Kidney capillary endothelial cell (primary cell): ENCODE measurements around the gene NBEA.
"Not testable (repeated sequence)": the region's sequence is repeated elsewhere in the genome, so short reads cannot be mapped to it uniquely, and the experiment has no call there.

Experiments
- DNase-seq: peaks from one replicate; pipeline ENCODE4 v3.0.0-alpha.2; 2018; ENCODE audit warnings: low spot score

Gene NBEA, protein sequence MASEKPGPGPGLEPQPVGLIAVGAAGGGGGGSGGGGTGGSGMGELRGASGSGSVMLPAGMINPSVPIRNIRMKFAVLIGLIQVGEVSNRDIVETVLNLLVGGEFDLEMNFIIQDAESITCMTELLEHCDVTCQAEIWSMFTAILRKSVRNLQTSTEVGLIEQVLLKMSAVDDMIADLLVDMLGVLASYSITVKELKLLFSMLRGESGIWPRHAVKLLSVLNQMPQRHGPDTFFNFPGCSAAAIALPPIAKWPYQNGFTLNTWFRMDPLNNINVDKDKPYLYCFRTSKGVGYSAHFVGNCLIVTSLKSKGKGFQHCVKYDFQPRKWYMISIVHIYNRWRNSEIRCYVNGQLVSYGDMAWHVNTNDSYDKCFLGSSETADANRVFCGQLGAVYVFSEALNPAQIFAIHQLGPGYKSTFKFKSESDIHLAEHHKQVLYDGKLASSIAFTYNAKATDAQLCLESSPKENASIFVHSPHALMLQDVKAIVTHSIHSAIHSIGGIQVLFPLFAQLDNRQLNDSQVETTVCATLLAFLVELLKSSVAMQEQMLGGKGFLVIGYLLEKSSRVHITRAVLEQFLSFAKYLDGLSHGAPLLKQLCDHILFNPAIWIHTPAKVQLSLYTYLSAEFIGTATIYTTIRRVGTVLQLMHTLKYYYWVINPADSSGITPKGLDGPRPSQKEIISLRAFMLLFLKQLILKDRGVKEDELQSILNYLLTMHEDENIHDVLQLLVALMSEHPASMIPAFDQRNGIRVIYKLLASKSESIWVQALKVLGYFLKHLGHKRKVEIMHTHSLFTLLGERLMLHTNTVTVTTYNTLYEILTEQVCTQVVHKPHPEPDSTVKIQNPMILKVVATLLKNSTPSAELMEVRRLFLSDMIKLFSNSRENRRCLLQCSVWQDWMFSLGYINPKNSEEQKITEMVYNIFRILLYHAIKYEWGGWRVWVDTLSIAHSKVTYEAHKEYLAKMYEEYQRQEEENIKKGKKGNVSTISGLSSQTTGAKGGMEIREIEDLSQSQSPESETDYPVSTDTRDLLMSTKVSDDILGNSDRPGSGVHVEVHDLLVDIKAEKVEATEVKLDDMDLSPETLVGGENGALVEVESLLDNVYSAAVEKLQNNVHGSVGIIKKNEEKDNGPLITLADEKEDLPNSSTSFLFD (N-terminal part only)

DNA sequence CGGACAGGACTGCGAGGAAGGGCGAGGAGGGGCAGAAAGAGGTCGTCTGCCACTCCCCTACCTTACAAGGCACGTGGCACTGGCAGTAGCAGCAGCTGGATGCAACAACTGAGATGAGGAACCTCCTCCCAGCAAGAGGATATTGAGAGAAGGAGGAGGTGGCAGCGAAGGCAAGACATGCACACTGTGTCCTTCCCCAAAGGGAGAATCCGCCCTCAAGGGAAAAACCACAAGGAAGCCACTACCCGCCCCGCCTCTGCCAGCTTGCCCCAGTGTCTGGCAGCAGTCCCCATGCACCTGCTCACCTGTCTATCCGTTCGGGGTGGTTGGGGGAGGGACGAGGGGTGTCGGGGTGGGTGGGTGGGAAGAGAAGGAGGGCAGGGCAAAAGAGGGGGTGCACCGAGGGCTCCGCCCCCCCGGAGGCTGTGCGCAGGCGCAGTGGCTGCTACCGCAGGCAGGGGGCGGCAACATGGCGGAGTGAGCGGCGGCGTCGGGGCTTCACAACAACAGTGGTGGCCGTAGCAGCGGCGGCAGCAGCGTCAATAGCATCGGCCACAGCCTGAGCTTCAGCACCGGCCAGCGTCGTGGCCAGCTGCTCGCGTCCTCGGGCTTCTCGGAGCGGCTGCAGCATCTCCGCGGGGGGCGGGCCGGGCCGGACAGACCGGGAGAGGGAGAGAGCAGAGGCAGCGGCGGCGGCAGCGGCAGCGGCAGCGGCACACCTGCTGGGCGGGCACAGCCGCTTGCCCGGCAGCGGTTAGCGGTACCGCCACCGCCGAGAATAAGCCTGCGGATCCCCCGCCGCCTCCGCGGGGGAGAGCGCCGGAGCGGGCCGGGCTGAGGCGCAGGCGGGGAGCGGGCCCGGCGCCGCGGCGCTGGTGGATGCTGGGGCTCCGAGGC lies at the start of gene NBEA:
NBEA (plus strand) TSS at position 436 of the 897 bp plus-strand sequence. CDS start 551 bp downstream, outside the sequence.
- DNase-seq = peak; percentile 14

DNA sequence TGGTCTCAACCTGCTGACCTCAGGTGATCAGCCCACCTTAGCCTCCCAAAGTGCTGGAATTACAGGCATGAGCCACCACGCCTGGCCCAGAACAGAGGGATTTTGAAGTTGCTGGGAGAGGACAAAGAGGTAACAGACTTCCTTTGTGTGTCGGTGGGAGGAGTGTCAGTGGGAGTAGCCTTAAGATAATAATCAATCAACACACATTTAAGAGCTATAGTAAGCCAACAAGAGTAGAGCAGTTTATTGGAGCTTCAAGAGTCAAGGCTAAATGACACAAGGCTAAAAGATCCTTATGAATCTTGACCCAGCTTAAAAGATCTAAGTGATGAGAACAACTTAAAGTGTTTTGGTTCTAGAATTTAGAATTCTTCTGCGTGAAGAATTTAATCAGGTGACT lies 47.3 kb upstream of the NBEA start:
- DNase-seq = no peak

DNA sequence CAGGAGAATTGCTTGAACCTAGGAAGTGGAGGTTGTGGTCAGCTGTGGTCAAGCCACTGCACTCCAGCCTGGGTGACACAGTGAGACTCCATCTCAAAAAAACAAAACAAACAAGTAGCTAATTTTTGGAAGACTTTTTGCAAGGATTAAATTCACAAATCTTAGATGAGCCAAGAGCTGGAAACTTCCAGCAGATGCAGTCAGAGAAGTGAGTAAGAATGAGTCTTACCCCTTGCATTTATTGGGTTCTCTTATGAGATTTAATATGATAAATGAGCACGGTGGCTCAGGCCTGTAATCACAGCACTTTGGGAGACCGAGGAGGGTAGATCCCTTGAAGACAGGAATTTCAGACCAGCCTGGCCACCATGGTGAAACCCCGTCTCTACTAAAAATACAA lies 44.9 kb upstream of the NBEA start:
- DNase-seq = no peak

DNA sequence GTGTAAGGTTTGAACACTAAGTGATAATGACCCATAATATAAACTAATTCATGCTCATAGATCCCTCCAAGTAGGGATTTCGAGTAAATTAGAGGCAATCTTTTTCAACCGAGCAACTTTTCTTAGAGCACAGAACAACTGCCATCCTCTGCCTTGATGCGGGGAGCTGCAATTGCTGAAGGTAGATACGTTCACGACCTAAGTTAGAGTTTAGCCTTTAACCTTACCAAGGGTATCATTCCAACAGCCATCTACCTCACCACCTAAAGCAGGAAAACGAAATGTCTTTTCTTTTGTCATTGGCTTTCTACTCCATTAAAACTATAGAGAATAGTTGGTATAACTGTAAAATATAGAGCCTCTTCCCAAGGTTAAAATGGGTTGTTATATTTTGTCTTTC lies 42.2 kb upstream of the NBEA start:
- DNase-seq = no peak

DNA sequence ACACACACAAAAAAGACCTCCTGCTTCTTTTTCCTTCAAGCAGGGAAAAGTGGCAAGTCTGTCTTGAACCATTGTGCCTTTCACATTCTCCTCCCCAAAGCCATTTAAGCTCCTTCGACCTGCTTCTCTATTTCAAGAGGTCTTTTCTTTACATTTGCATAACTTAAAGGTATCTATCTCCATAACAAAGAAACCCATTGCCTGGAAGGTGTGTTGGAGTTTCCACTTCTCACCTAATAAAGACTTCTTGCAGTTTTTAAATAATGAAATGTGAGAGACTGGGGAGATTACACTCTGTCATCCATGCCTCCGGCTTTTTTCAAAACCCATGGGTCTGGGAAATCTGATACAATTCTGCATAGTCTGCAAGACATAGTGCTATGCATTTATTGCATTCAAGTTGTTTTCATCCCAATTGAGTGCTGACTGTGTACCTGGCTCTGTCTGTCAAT lies 41.8 kb upstream of the NBEA start:
- DNase-seq = no peak

DNA sequence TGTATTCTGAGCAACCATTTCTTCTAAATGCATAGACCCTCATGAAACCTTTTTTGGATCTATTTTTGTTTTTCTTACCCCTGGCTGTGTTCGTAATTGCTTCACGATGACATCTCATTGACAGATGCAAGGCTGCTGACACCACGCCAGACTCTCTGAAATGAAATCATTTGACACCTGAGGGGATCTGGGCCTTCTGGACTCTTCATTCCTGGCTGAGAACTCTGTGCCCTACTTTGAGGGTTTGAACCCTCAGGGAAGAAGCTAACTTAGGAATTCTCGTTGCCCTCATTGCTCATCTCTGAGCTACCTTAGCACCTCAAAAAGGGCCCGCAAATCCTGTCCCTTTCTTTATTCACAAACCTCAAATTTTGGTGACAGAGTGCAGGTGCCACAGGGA lies 40.5 kb upstream of the NBEA start:
- no peak for DNase-seq

DNA sequence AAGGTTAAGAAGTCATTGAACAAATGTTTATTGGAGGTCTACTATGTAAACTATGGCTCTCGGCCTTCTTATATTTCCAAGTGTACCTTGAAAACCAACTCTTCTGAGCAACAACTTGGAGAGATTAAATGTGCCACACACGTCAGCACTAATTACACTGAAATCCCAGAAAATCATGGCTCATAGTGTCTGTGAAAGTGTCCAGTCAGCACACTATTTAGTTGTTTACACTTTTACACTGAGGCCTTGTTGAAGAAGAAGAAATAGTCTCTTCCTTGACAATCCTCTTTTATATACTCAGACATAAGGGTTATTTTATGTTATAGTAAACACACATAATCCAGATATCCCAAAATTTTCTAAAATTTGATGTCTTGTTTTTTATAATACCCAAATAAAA lies 30.9 kb upstream of the NBEA start:
- DNase-seq = no peak

DNA sequence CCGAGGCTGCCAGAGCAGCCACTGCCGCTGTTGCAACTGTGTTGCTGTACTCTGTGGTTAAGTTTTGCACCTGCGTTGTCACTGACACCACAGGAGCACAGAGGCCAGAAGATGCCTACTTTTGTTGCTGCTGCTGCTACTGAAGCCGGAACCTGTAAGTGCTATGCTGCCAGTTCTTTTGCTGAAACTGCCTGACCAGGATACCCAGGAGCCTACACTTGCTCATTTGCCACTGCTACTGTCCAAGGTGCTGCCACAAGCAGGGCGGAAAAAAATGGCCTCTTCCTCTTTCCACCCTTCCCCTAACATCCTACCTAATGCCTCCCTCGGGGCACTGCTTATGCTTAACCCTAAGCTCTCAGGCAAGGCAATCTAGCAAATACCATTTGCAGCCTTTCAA lies 29.0 kb upstream of the NBEA start:
- no peak for DNase-seq

DNA sequence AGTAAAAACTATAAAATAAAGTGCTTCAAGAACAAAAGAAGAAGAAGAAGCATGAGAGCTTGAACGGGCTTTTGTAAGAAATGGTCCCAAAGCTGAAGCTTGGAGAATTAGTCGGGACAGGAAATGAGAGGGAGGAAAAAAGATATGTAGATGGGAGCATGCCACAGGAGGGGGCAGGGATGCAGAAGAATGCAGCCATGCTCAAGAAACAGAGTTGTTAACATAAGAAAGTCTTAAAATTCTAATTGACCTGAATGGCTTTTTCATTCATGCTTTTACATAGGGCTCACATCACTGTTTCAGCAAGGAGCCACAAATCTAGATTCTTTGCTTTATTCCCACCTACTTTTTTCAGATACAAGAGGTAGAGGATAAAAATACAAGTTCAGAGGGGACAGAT lies 27.7 kb upstream of the NBEA start:
- no peak for DNase-seq

DNA sequence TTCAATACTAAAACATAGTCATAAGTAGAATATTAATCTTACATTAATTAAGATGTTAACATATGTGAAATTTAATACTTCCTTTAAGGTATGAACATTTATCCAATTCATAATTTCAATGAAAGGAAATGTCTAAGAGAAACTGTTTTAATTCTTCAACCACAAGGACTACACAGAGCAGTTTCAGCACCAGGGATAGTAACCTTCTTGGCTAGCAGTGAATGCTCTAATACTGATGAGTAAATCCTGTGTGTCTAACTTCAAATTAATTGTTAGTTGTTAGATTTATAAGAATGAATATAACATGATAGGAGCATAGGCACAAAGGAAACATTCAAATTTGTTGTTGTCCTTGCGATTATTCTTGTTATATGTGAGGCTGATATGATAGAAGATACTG lies 15.6 kb upstream of the NBEA start:
- no peak for DNase-seq

DNA sequence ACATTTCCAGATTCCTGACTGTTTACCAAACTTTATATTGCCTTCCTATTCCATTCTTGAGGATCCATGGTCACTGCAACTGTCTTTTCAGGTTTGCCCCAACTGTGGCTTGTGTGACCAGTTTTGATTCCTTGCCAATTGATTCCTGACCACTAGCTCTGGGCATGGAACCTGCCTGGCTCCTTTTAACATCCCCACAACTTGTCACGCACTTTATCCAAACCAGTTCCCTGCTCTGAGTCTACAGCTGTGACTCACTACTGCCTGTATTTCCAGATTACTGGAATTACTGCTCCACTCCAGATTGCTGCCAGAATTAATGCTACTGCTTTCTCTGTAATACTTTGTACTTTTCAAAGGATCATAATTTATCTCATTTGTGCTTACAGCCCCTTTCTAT lies 13.4 kb upstream of the NBEA start:
- not testable (repeated sequence) for DNase-seq

DNA sequence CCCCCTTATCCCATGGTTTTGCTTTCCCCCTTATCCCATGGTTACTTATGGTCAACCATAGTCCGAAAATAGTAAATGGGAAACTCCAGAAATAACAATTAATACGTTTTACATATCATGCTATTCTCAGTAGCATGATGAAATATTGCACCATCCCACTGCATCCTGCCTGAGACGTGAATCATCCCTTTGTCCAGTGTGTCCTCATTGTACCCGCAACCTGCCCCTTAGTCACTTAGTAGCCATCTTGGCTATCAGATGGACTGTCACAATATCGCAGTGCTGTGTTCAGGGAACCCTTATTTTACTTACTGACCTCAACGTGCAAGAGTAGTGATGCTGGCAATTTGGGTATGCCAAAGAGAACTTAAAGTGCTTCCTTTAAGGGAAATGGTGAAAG lies 10.5 kb upstream of the NBEA start:
- no peak for DNase-seq

DNA sequence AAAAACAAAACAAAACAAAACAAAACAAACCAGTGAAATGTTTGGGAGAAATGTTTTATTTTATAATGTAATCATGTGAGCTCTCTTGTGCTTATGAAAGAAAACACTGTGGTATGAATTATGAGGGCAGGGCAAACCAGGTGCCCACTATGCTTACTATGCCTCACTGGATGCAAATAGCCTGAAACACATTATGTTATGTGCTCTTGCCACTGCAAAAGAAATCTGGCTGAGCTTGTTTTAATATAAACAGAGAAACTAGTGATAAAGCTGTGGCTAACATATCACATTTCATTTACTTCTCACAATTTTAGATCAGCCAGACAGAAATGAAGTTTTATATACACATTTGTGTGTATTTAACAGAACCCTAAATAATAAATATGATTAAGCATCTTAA lies 8.7 kb upstream of the NBEA start:
- DNase-seq = no peak

DNA sequence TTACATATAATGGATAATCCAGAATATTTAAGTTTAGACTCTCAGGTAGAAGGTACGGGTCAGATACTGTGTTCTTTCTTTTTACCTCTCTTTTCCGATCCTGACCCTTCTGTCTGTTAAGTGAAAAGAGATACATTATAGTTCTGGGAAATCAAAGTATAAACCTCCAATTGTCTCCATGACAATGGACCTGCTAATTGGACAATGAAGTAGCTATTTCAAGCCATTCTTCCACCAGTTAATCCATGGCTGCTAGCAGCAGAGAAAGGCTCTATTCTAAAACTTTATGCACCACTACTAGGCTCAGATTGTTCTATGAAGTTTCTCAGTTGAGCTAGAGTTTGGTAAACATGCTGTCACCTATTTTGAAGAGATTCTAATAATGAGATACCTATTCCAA lies 8.3 kb upstream of the NBEA start:
- no peak for DNase-seq

DNA sequence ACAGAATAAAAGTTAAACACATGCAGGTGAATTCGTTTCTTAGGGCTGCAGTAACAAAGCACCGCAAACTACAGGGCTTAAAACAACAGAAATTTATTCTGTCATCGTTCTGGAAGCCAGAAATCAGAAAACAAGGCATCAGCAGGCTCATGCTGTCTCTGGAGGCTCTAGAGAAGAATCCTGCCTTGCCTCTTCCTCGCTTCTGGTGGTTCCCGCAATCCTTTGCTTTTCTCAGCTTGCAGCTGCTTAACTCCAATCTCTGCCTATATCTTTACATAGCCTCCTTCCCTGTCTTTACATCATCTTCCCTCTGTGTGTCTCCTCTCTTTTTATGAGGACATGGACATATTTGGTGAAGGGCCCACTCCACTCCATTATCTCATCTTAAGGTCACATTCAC lies 6.2 kb upstream of the NBEA start:
- DNase-seq = no peak

DNA sequence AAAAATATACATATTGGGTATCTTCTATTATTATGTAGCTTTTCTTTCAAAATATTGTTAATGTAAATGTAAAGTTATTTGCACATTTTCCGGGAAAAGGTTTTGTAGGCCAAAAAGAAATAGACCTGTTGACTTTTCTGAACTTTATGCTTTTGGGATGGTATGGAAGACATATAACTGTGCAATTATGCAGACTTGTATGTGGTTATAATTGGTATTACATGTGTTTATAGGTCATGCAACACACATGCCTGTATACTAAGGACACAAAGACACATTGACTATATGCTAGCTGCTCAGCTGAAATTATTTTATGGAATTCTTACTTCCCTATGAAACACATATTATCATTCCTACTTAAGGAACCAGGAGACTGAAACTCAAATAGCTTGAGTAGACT lies 2.3 kb upstream of the NBEA start:
- DNase-seq = no peak

DNA sequence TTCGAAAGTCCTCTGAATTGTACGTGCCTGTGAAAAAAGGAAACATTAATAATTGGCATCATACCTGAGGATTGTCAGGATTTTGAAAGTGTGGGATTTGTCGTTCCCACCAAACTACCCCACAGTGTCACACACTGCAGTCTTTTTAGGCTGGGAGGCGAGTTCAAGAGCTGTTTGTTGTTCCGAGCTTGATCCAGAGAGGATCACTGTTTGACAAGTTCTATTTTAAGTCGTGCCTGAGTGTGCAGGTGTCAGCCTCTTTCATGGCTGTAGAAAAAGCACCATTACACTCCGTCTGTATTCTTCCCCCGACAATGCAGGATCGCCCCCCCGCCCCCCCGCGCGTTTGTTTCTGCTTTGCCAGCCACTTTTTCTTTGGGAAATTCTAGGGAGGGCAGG lies 635 bp upstream of the NBEA start:
- DNase-seq = no peak

DNA sequence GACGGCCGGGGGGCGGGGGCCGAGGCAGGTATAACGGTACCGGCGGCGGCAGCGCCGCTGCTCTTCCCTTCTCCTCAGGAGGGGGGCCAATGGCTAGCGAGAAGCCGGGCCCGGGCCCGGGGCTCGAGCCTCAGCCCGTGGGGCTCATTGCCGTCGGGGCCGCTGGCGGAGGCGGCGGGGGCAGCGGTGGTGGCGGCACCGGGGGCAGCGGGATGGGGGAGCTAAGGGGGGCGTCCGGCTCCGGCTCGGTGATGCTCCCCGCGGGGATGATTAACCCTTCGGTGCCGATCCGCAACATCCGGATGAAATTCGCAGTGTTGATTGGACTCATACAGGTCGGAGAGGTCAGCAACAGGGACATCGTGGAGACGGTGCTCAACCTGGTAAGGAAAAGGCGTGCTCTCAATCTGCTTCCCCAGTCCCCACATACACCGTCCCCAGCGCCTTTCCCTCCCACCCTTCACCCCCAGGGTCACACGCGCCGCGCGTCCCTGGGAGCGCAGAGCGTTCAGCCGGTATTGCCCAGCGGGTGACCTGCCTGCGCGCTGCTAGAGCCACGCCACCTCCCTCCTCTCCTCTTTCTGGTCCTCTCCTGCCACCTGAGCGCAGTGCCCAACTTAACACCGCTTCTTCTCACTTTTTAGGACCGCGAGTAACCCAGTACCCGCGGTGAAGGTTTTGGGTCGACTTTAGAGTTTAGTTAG lies 814 bp downstream of the NBEA start:
- no peak for DNase-seq

DNA sequence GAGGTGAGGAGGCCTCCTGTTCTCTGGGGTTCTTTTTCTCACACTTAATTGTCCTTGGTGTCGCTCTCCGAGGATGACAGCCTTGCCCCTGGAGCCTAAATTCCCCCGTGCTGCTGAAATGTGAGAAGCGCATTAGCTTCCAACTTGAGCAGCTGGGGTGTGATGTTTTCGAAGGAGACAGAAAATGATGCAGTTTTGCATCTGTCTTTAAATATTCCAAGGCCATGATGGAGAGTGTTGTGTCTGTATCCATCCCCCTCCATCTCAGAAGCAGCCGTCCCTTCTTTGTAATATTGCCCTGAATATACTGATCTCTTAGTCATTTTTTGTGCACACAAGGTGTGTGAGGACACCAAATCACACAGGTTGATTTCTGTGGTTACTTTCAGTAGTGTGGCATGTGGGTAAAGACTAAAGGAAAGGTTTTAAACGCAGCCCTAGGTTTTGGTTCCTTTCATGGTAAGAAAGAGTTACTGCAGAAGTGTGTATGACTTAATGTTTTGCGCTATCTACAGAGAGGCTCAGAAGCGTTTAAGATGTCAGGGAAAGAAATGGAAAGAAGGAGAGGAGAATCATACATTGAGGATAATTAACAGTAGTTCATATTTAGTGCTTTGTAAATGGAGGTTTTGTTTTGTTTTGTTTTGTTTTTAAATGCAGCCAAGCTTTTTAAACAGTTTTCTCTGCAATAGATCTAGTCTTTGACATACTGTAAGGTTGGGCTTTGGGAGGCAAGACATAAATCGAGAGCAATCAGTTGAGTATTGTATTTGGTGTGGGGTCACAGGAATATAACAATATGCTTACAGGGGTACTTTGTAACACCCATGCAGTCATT lies 1.6 kb downstream of the NBEA start:
- DNase-seq = no peak

DNA sequence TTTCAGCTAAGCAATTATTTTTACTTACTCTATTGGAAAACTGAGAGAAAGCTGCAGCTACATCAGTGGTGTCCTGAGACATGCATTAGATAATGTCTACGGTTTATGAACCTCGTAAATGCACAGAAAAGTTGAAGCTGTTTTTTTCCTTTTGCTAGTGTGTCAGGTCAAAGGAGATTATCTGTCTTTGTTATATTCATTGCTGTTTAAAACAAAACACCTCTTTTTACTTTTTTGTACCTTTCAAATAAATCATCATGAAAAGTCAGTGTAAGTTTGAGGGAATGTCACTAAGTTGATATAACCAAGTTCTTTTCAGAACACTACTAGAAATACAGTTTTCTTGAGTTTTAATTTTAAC lies 2.2 kb downstream of the NBEA start:
- no peak for DNase-seq
